ENCODE results near the gene RPS6KA2.
A peak's percentile ranks its signal among the peaks of the same experiment; 100 is the strongest.

Gene RPS6KA2

GRCh38 chr6:166633732-166634535 is 6.9 kb upstream of the RPS6KA2 start:
- DNase-seq, result no peak

DNA sequence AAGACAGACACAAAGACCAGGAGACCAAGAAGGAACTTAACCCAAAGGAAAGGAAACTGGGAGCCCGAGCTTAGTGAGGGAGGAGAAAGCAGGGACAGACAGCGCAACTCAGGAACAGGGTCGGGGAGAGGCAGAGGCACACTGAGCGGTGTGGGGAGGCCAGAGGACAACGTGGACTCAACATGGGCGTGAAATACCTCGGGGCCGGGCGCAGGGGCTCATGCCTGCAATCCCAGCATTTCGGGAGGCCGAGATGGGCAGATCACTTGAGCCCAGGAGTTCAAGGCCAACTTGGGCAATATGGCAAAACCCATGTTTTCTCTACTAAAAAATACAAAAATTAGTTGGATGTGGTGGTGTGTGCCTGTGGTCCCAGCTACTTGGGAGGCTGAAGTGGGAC is 5.7 kb upstream of the RPS6KA2 start:
- DNase-seq, result no peak

GRCh38 chr6:166630462-166630861 is 3.4 kb upstream of the RPS6KA2 start:
- no peak for DNase-seq

GRCh38 chr6:166629628-166630027 is 2.6 kb upstream of the RPS6KA2 start:
- DNase-seq, result no peak

DNA sequence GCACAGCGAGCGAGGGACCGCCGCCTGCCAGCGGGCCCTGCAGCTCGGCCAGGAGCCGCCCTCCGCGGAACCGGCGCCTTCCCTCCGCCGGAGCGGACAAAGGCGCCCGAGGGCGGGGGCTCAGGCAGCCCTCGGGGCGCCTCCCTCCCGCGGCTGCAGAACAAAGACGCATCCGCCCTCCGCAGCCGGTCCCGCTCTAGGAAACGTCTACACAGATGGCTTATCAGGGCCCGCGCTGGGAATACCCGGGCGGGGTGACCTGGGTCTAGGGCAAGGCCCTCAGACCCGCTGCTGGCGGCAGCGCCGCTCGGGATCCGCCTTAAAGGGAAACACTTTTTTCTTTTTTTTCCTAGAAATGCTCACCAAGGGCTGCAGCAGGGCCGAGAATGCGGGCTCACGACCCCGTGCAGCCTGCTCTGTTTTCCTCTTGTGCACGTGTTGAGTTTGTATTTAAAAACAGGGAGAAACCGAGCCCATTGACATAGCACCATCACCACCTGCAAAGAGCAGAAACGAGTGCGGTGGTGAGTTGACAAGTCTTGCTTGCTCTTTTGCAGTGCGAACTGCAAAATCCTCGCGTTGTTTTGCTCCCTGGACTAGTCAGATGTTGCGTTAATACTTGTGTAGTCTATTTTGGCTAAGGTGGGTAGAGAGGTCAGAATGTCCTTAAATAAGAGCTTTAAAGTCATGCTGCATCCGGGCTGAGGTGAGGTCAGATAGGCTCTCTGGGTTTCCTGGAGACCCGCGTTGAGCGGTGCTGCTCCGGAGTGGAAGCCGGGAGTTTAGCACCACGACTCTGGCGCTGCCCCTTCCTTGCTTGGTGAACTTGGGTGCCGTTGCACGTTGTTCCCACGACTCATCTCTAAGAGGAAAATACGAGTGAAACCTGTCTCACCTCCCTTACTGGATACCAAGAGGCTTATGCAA is 1.1 kb upstream of the RPS6KA2 start:
- DNase-seq, result peak; percentile 56 to 82

DNA sequence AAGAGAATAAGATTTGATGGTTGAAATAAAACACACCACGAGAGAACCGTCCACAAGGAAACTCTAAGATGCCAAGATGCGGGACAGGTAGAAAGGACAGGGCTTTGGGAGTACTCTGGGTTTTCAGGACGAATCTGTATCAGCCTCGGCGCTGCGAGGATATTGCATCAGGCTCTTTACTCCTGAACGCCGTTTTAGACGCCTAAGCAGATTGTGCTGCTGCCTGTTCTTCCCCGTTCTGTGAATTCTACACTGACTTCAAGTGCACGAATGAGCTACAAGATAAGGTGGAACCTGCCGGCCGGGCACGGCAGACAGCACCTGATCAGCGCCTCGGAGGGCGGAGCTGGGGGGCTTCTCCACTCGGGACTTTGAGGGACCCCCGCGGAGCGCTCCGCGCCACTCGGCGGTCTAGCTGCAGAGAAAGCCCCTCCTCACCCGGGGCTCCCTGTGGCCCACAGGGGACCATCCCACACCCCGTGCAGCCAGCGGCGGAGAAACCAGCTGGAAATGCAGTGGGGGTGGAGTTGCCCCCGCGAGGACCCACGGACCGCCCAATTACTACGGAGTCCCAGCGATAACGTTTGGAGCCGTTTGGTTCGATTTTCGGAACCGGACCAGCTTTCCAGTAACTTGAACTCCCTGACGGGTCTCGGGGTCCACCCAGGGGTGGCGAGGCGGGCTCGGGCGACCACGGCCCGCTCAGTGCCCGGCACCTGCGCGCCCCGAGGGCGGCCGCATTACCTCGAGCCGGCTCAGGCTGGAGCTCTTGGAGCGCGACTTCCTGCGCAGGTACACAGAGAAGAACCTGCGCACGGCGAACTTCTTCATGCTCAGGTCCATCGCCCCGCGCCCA is 646 bp downstream of the RPS6KA2 start:
- peak; percentile 7 to 59 for DNase-seq

DNA sequence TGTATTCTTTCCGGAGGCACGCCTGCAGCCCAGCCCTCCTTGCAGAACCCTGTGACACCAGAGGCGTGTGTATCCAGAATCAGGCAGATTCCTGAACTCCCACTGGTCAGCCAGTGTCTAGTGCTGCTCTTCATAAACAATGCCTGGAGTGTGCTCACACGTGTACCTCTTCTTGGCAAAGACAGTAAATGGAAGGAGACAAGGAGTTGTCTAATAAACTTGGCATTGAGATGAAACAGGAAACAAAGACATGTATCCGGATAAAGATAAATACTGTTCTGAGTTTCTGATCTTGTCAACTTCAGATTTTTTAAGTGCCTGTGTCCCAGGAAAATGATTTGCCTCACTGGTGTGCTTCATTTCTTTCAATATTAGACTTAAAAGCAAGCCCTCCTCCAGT is 1.7 kb downstream of the RPS6KA2 start:
- DNase-seq, result no peak

DNA sequence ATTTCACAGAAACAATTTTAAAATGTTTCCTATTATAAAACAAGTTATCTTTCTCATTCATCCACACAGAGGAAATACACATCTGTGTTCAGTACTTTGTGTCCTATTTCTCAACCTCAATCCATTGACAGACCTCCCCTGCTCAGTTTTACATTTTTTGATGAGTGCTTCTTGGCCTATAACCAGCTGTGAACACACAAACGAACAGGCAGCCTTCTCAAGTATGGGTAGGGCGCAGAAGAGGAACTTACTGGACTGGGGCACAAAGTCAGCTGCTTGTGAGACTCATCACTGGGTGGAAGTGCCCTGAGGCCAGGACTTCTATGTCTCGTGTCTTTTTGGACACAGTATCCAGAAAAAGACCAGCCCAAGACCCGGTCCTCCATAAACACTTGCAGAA is 2.8 kb downstream of the RPS6KA2 start:
- no peak for DNase-seq

- no peak for DNase-seq
These were observed 3.7 kb downstream of the RPS6KA2 start for GRCh38 chr6:166623318-166623717.

GRCh38 chr6:166621114-166621540 is 5.9 kb downstream of the RPS6KA2 start:
- DNase-seq, result no peak

DNA sequence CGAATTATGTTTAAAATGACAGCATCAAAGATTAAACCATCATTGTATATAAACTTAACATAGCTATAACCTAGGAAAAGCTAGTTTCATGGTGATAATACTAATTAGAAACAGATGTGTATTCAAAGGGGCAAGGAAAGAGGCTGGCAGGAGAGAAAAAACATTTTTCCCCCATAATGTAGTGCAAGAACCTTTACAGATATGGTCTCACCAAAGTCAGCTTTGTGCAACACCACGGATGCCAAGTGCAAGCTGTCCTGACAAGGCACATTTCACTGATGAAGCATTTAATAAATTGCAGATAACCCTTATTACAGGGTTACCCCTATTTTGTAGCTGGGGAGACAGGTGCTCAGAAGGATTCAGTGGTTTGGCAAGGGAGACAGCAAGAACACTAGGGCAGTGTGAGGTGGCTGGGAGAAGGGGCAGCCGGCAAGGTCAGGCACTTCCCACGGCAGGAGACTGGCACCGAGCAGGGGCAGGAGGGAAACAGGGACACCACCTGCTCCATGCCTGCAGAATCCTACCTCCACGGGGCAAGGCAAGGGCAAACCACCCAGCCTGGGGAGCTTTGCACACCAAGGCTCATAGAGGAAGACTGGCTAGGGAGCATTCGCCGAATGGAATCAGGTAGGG is 6.5 kb downstream of the RPS6KA2 start:
- DNase-seq, result no peak

DNA sequence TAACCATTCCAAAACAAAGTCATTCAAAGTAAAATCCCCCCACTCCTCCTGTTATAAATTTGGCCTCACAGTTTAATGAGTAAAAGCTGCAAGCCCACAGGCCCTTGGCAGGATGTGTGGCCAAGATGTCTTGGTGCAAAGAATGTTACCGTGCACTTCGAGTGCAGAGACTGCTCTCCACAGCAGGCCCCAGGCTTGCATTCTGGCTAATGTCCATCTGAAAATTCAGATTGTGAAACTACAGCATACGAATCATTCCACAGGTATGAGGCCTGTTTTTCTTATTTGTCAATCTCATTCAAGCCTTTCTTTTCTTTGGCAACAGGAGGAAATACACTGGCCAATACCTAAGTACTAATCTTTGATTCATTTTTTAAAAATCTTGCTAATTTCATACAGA is 7.1 kb downstream of the RPS6KA2 start:
- no peak for DNase-seq

DNA sequence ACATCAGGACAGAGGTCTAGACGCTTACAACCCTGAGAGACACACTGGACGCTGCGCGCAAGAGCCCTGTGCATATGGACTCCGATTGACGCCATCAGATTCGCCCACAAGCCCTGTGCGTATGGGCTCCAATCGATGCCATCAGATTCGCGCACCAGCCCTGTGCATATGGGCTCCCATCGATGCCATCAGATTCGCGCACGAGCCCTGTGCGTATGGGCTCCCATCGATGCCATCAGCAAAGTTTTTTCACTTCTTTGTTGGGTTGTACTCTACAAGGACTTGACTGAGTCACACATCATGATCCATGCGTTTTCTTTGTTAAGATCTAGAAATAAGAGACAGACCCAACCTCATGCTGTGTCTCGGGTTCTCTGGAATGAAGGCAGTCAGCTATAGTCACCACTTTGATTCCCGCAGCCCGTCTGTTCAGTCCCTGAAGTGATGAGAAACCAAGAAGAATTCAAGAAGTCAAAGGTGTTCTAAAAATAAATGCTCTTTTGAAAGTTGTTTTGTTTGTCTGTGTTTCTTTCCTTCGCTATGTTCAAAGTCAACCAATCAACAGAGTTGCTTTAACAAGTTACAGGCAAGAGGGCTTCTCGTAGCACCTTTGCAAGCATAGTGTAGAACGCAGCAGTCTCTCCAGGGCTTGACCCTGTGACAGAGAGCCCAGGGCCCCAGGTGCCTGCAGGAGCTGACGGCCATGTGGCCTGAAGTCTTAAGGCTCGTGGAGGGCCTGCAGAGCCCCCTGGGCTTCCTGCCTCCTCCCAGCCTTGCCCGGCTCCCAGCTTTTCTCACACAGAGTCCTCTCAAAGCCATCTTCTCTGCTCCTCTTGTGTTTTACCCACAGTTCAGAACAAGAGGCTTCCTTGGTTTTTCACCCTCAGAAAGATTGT is 7.9 kb downstream of the RPS6KA2 start:
- no peak for DNase-seq

DNA sequence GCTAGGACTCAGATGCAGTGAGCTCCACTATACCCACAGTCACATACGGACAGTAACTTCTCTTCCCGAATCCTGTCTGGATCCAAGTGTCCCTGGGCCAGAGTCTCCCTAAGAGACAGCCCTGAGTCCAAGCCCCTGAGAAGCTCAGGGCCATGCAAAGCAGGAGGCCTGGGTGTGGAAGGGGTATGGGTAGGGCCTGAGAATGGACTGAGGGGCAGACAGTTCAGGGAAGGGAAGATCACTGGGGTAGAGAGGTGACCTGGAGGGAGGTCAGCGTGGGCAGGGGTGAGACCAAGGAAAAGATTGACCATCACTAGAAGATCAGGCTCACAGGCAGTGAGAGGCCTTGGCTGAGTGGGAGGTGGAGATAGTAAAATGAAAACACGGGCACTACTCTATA is 8.8 kb downstream of the RPS6KA2 start:
- no peak for DNase-seq

- no peak for DNase-seq
These were observed 9.7 kb downstream of the RPS6KA2 start for GRCh38 chr6:166617359-166617758.

DNA sequence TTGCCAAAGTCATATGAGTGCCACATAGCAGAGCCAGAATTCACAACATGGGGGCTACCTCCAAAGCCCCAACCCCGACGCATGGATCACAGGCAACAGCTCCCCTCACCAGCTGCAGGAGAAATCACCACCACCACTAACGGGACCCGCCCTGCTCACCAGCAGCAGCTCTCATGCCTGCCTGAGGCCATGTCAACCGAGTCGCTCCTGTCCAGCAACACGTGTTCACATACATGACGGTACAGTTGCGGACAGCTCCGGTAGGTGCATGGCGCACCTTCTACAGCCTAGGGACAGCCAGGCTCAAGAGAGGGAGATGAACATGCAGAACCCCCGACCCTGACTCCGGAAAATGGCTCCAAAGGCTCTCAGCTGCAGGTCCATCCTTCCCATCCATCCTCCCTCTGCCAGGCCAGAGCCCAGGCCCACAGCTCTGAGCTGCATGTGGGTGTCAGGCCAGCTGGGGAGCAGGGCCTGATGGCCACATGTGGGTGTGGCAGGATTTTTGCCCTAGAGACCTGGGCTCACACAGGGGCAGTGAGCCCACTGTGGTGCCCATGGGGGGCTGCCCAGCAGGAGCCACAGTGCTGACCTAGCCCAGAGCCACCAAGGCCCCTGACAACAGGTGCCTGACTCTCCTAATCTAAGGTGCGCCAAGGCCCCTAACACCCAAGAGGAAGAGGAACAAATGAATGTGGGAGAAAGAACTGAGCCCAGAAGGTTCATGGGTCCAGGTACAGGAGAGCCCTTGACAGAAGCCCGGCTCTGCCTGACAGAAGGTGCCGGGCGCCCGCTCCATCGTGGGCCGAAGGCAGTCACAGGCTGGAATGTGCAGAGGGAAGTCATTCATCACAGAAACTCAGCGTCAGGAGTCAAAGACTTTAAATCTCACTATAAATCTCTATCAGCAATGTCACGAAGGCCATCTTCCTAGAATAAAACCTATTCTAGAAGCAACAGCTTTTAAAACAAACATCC is 10.5 kb downstream of the RPS6KA2 start:
- no peak for DNase-seq

DNA sequence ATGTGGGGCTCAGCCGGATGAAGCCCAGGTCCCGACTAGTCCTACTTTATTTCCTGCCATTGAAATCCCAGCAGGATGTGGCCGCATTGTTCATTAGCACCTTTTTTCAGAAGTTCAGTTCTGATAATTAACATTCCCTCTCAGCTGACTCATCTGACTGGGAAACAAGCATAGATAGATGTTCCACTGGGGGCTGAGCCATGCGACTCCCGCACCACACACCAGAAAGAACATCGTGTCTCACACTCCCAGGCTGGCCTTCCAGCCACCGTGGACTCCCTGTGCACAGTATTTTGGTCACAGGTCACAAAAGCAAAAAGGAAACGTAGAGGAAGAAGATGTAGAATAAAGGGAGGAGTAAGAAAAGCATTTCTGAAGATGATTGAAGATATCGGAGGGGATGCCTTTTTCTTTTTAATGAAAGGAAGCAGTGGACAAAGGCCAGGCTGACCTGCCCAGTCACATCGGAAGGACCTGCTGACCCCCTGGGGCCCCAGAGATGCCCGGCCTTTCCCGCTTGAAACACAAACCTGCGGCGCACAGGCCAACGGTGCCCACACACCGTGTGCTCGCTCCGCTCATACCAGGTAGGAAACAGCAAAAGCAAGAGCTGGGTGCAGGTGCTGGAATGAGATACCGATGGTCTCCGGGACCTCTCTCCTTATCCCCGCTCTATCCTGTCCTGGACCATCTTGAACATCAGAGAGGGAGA is 11.8 kb downstream of the RPS6KA2 start:
- DNase-seq, result no peak

- no peak for DNase-seq
These were observed 12.5 kb downstream of the RPS6KA2 start for GRCh38 chr6:166614589-166614988.

- DNase-seq, result no peak
These were observed 12.9 kb downstream of the RPS6KA2 start for GRCh38 chr6:166614171-166614583.

Measured in NCI-H524 (cell line).